Bronchial epithelial cell (primary cell): ENCODE measurements around the gene PRTFDC1. TPM values are rescaled to one million over a fixed set of nuclear protein-coding genes. Genes with fewer than 3 reads are reported as not detected.

Source experiments
- DNase-seq: peaks from one replicate; pipeline ENCODE4 v3.0.0-alpha.2; 2010; ENCODE audit warnings: low read depth
- FAIRE-seq: peaks from 2 replicates; lab custom pipeline; 2011; peaks lifted over from hg19 to GRCh38; lab: Jason Lieb, UNC
- H3K27me3 ChIP-seq: 2 replicates; pipeline ENCODE4 v1.5.1; 2011; ENCODE audit warnings: low read length; ENCODE audit not compliant: control insufficient read depth, insufficient read depth
- H3K36me3 ChIP-seq: 2 replicates; pipeline ENCODE4 v1.5.1; 2011; ENCODE audit warnings: low read length; ENCODE audit not compliant: control insufficient read depth, insufficient read depth
- H3K4me3 ChIP-seq: 2 replicates; pipeline ENCODE4 v1.5.1; 2011; ENCODE audit warnings: mild to moderate bottlenecking, low read depth, low read length, control low read depth
- CTCF ChIP-seq: IDR thresholded peaks from 2 replicates; pipeline ENCODE4 v1.5.1; 2011; ENCODE audit warnings: mild to moderate bottlenecking, moderate library complexity, low read length, control low read depth, inconsistent platforms; ENCODE audit not compliant: insufficient read depth, severe bottlenecking
- total RNA-seq: library from RNA; depleted of rRNA; stranded (reverse); fragments of >200 nt; gene quantifications from 2 replicates; pipeline ENCODE4 v1.2.1, GENCODE V29; 2014

PRTFDC1 gene
- total RNA-seq, 1 donor from 2014 or later, result 5.5 TPM

DNA sequence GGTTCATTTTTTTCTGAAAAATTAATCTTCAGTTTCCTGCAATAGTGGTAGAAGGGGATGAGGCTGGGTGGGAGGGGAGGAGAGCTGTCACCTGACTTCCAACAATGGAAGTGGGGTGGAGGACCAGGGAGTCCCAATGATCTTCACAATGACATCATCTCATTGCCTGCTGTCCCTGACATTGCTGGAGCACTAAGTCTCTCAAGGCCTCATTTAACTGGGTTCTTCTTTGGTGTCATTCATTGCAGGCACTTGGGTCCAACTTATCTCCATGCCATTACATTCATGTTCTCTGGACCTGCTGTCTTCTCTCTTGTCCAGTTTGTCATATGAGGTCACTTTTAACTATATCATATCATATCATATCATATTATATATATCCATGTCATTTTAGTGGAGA lies 34.4 kb downstream of the PRTFDC1 start:
- Histone ChIP-seq H3K36me3 (no peaks in the 10 kb centered on the region), H3K27me3 (no peaks in the 10 kb centered on the region), H3K4me3 (no peak overlapping the region)
- no peak for DNase-seq
- no peak for FAIRE-seq
- no peak for TF ChIP-seq CTCF

- TF ChIP-seq CTCF, result no peak
Measured at GRCh38 chr10:24917493-24917892, 34.9 kb downstream of the PRTFDC1 start.

DNA sequence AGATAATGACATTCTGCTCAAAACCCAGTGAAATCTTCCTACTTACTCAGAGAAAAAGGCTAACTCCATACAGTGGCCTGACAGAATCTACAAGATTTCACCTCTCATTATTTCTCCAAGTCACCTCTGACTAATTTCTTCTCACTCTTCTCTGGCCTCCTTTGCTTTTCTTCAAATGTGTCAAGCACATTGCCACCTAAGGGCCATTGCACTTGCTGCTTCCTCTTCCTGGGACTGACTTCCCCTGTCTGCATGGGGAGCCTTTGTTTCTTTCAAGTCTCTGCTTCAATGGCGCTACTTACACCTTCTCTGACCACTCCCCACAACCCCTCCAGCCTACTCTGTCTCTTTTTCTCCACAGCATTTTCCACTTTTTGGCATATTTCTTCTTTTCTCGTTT lies 36.0 kb downstream of the PRTFDC1 start:
- FAIRE-seq, result no peak
- DNase-seq, result no peak
- Histone ChIP-seq H3K27me3 (no peaks in the 10 kb centered on the region), H3K4me3 (no peak overlapping the region), H3K36me3 (no peaks in the 10 kb centered on the region)
- TF ChIP-seq CTCF, result no peak

More at GRCh38 chr10:24917493-24917892, 34.9 kb downstream of the PRTFDC1 start:
- DNase-seq (no peak), FAIRE-seq (no peak)
- Histone ChIP-seq H3K27me3 (no peaks in the 10 kb centered on the region), H3K36me3 (no peaks in the 10 kb centered on the region), H3K4me3 (no peak overlapping the region)

DNA sequence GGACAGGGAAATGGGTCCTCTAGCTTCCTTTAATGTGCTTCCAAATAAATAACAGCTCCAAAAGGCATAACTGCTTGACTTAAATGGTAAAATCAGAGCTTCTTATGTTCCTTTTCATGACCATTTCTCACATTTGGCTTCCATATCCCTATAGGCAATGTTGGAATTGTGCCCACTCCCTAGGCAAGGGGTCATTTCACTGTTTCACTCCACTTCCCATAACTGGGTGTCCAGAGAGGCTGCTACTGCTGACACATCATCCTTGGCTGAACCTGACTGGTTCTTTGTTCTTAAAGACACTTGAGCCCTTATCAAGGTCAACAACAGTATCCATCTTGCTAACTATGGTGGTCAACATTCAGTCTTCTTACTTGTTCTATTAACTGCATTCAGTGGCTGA lies 37.1 kb downstream of the PRTFDC1 start:
- DNase-seq (no peak), FAIRE-seq (no peak)
- no peaks in the 10 kb centered on the region for H3K27me3 ChIP-seq
- no peak overlapping the region for H3K4me3 ChIP-seq
- no peaks in the 10 kb centered on the region for H3K36me3 ChIP-seq
- TF ChIP-seq CTCF, result no peak

- Histone ChIP-seq H3K27me3 (no peaks in the 10 kb centered on the region), H3K36me3 (no peaks in the 10 kb centered on the region), H3K4me3 (no peak overlapping the region)
- FAIRE-seq (no peak), DNase-seq (no peak)
- no peak for TF ChIP-seq CTCF
Measured at GRCh38 chr10:24914148-24914547, 38.3 kb downstream of the PRTFDC1 start.

- Histone ChIP-seq H3K36me3 (no peaks in the 10 kb centered on the region), H3K27me3 (no peaks in the 10 kb centered on the region), H3K4me3 (no peak overlapping the region)
- TF ChIP-seq CTCF, result no peak
- FAIRE-seq, result no peak
- DNase-seq, result peak; percentile 82
Measured at GRCh38 chr10:24912215-24912614, 40.2 kb downstream of the PRTFDC1 start.
